ENCODE results near the gene NEK11.
A peak's percentile ranks its signal among the peaks of the same experiment; 100 is the strongest.

NEK11 gene

DNA sequence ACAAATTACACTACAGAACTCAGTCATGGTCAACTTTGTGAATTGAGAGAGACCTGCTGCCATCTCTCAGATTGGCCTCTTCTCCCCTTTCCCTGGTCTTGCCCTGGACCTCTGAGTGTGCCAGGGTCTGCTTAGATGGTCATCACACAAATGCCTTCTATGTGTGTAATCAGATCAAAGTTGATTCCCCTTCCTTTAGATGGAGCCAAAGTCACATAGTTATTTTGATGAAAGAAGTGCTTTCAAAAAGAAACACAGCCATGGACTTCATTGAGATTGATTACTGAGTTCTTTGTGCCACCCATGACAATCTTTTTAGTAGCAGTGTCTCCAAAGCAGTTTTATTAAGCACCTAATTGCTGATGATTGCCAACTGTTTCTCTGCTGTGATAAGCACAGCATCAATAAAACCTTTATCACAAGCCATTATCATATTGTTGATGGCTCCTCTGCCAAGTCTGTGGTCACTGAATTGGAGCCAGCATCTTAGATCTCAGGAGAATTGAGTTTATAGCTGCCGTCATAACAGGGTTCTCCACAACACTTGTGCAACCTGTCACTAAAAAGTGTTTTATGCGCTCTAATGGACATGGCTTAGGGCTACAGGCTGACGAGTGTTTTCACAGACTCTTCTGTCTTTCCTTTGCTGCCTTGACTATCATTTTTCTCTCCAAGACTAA lies 205.2 kb downstream of the NEK11 start:
- peak overlapping the region in 1 of 5 donors; percentile 26 for H3K9ac ChIP-seq (ENCODE audit: low read length in 5 of 5)
- no peak overlapping the region for H3K4me3 ChIP-seq (ENCODE audit: low read depth in 1 of 5, low read length in 5 of 5)
- H3K4me1 ChIP-seq (ENCODE audit: control insufficient read depth in 5 of 5, insufficient read depth in 5 of 5, low read length in 5 of 5) = peaks cover 0 to 18% (median 4%) of the 10 kb centered on the region in 5 donors
- no peaks in the 10 kb centered on the region for H3K27me3 ChIP-seq (ENCODE audit: control insufficient read depth in 5 of 5, insufficient read depth in 4 of 5, low read length in 5 of 5)
- peaks cover 0 to 4% (median 0%) of the 10 kb centered on the region in 5 donors for H3K36me3 ChIP-seq (ENCODE audit: control insufficient read depth in 5 of 5, insufficient read depth in 5 of 5, low read length in 5 of 5)
- H3K9me3 ChIP-seq (ENCODE audit: control insufficient read depth in 5 of 5, low read length in 5 of 5) = no peaks in the 10 kb centered on the region
- no peak overlapping the region for H3K27ac ChIP-seq (ENCODE audit: low read depth, low read length)

GRCh38 chr3:131232711-131233267 lies 206.1 kb downstream of the NEK11 start:
- Histone ChIP-seq H3K27me3 (ENCODE audit: control insufficient read depth in 5 of 5, insufficient read depth in 4 of 5, low read length in 5 of 5) (no peaks in the 10 kb centered on the region), H3K4me1 (ENCODE audit: control insufficient read depth in 5 of 5, insufficient read depth in 5 of 5, low read length in 5 of 5) (peaks cover 0 to 13% (median 4%) of the 10 kb centered on the region in 5 donors)

DNA sequence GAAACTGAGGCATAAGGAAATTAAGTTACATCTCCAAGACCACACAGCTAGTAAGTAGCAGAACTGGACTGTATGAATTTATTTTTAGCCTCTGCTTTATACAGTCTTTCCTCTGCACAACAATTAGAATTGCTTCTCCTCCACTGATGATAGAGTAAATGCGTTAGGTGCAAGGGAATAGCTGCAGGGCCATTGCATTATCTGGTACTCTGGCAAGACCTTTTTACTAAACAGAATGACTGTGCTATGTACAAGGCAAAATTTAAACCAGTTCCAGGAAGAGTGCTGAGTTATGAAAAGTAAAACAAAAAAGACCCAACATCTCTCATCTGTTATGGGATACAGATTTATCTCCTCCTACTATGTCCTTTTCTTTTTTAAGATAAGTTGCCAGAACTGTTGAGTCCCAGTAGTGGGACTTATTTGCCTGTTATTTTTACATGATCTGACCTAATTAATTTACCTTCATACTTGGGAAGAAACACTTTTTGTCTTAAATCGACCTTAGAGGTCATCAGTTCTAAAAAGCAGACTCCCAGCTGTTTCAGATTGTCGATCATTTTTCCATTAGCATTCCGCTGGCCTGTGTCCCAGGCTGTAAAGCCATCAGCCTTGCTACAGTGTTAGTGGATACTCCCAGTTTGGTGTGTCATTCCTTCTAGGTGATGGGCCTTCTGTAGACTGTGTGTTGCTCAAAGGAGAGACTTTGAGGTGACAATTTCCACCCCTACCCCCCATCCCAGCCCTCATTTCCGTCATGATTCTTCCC lies 207.4 kb downstream of the NEK11 start:
- Histone ChIP-seq H3K4me1 (ENCODE audit: control insufficient read depth in 5 of 5, insufficient read depth in 5 of 5, low read length in 5 of 5) (peaks cover 0 to 6% (median 4%) of the 10 kb centered on the region in 5 donors), H3K36me3 (ENCODE audit: control insufficient read depth in 5 of 5, insufficient read depth in 5 of 5, low read length in 5 of 5) (peaks cover 0 to 2% (median 0%) of the 10 kb centered on the region in 5 donors), H3K9ac (ENCODE audit: low read length in 5 of 5) (no peak overlapping the region), H3K27ac (ENCODE audit: low read depth, low read length) (no peak overlapping the region), H3K4me3 (ENCODE audit: low read depth in 1 of 5, low read length in 5 of 5) (no peak overlapping the region), H3K9me3 (ENCODE audit: control insufficient read depth in 5 of 5, low read length in 5 of 5) (no peaks in the 10 kb centered on the region), H3K27me3 (ENCODE audit: control insufficient read depth in 5 of 5, insufficient read depth in 4 of 5, low read length in 5 of 5) (no peaks in the 10 kb centered on the region)

More at GRCh38 chr3:131232711-131233267, 206.1 kb downstream of the NEK11 start:
- no peak overlapping the region for H3K27ac ChIP-seq (ENCODE audit: low read depth, low read length)
- H3K9ac ChIP-seq (ENCODE audit: low read length in 5 of 5) = no peak overlapping the region
- no peaks in the 10 kb centered on the region for H3K9me3 ChIP-seq (ENCODE audit: control insufficient read depth in 5 of 5, low read length in 5 of 5)
- H3K4me3 ChIP-seq (ENCODE audit: low read depth in 1 of 5, low read length in 5 of 5) = no peak overlapping the region
- peaks cover 0 to 4% (median 0%) of the 10 kb centered on the region in 5 donors for H3K36me3 ChIP-seq (ENCODE audit: control insufficient read depth in 5 of 5, insufficient read depth in 5 of 5, low read length in 5 of 5)

DNA sequence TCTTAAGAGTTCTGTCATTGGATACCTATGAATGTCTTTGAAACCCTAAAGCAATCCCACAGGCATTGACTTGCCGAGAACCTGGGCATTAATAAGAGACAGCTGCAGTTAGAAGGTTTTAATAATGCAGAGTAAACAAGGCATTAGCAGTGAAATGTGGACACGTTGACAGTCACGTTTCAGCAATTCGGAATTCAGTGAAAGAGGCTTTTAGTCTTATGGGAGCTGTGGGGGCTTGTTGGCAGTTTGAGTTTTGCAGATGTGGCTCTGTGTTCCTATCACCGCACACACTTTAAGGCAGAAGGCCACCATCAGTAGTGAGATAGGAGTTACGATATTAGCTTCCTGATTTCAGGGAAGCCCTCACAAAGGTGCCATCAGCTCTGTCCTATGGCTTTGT lies 209.7 kb downstream of the NEK11 start:
- no peaks in the 10 kb centered on the region for H3K9me3 ChIP-seq (ENCODE audit: control insufficient read depth in 5 of 5, low read length in 5 of 5)
- no peak overlapping the region for H3K27ac ChIP-seq (ENCODE audit: low read depth, low read length)
- no peak overlapping the region for H3K9ac ChIP-seq (ENCODE audit: low read length in 5 of 5)

DNA sequence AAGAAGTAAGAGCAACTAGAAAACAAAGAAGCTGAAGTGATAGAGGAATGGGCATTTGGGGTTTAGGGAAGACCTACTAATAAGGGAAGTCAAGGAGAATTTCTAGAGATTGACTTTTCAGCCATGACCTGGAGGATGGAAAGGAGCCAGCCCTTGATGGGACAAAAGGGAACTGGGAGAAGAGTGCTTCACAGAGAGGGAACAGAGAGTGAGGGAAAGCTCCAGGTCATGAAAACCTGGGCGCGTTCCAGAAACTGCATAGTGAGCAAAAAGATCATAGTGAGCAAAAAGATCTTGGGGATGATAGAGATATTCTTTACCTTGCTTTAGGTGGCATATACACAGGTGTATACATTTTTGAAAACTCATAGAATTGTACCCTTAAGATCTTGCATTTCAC lies 211.8 kb downstream of the NEK11 start:
- no peaks in the 10 kb centered on the region for H3K36me3 ChIP-seq (ENCODE audit: control insufficient read depth in 5 of 5, insufficient read depth in 5 of 5, low read length in 5 of 5)
- H3K27ac ChIP-seq (ENCODE audit: low read depth, low read length) = no peak overlapping the region
- H3K27me3 ChIP-seq (ENCODE audit: control insufficient read depth in 5 of 5, insufficient read depth in 4 of 5, low read length in 5 of 5) = no peaks in the 10 kb centered on the region
- no peak overlapping the region for H3K9ac ChIP-seq (ENCODE audit: low read length in 5 of 5)
- H3K9me3 ChIP-seq (ENCODE audit: control insufficient read depth in 5 of 5, low read length in 5 of 5) = no peaks in the 10 kb centered on the region
- H3K4me1 ChIP-seq (ENCODE audit: control insufficient read depth in 5 of 5, insufficient read depth in 5 of 5, low read length in 5 of 5) = no peaks in the 10 kb centered on the region
- no peak overlapping the region for H3K4me3 ChIP-seq (ENCODE audit: low read depth in 1 of 5, low read length in 5 of 5)

More for the DNA sequence above, 209.7 kb downstream of the NEK11 start:
- no peaks in the 10 kb centered on the region for H3K27me3 ChIP-seq (ENCODE audit: control insufficient read depth in 5 of 5, insufficient read depth in 4 of 5, low read length in 5 of 5)
- peaks cover 0 to 6% (median 4%) of the 10 kb centered on the region in 5 donors for H3K4me1 ChIP-seq (ENCODE audit: control insufficient read depth in 5 of 5, insufficient read depth in 5 of 5, low read length in 5 of 5)
- no peaks in the 10 kb centered on the region for H3K36me3 ChIP-seq (ENCODE audit: control insufficient read depth in 5 of 5, insufficient read depth in 5 of 5, low read length in 5 of 5)
- no peak overlapping the region for H3K4me3 ChIP-seq (ENCODE audit: low read depth in 1 of 5, low read length in 5 of 5)

GRCh38 chr3:131239267-131239666 lies 212.6 kb downstream of the NEK11 start:
- Histone ChIP-seq H3K9ac (ENCODE audit: low read length in 5 of 5) (no peak overlapping the region), H3K27me3 (ENCODE audit: control insufficient read depth in 5 of 5, insufficient read depth in 4 of 5, low read length in 5 of 5) (no peaks in the 10 kb centered on the region), H3K9me3 (ENCODE audit: control insufficient read depth in 5 of 5, low read length in 5 of 5) (no peaks in the 10 kb centered on the region), H3K4me3 (ENCODE audit: low read depth in 1 of 5, low read length in 5 of 5) (no peak overlapping the region), H3K27ac (ENCODE audit: low read depth, low read length) (no peak overlapping the region), H3K36me3 (ENCODE audit: control insufficient read depth in 5 of 5, insufficient read depth in 5 of 5, low read length in 5 of 5) (peaks cover 0 to under 1% (median 0%) of the 10 kb centered on the region in 5 donors), H3K4me1 (ENCODE audit: control insufficient read depth in 5 of 5, insufficient read depth in 5 of 5, low read length in 5 of 5) (no peaks in the 10 kb centered on the region)

DNA sequence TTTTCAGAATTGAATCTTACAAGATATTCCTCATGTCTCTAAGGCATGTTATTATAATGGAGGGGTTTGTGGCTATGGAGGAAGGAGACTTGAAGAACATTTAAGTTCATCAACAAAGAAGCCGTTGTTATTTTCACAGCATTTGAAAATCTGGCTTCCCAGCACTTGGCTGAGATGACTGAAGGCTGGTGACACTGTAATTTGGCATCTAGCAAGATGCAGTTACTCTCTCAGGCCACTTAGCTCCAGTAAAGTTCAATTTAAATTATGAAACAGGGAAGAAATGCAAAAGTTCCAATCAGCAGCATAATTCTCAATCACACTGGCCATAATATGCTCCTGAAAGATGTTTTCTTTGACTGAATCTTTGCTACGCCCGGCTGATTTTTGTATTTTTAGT lies 215.5 kb downstream of the NEK11 start:
- H3K9me3 ChIP-seq (ENCODE audit: control insufficient read depth in 5 of 5, low read length in 5 of 5) = peaks cover 0 to 2% (median 0%) of the 10 kb centered on the region in 5 donors
- H3K4me1 ChIP-seq (ENCODE audit: control insufficient read depth in 5 of 5, insufficient read depth in 5 of 5, low read length in 5 of 5) = no peaks in the 10 kb centered on the region
- no peak overlapping the region for H3K27ac ChIP-seq (ENCODE audit: low read depth, low read length)

GRCh38 chr3:131250466-131250865 lies 223.8 kb downstream of the NEK11 start:
- Histone ChIP-seq H3K4me1 (ENCODE audit: control insufficient read depth in 5 of 5, insufficient read depth in 5 of 5, low read length in 5 of 5) (no peaks in the 10 kb centered on the region), H3K27ac (ENCODE audit: low read depth, low read length) (no peak overlapping the region), H3K27me3 (ENCODE audit: control insufficient read depth in 5 of 5, insufficient read depth in 4 of 5, low read length in 5 of 5) (no peaks in the 10 kb centered on the region), H3K9ac (ENCODE audit: low read length in 5 of 5) (no peak overlapping the region), H3K9me3 (ENCODE audit: control insufficient read depth in 5 of 5, low read length in 5 of 5) (peaks cover 0 to 6% (median 3%) of the 10 kb centered on the region in 5 donors), H3K36me3 (ENCODE audit: control insufficient read depth in 5 of 5, insufficient read depth in 5 of 5, low read length in 5 of 5) (peaks cover 0 to 2% (median 0%) of the 10 kb centered on the region in 5 donors), H3K4me3 (ENCODE audit: low read depth in 1 of 5, low read length in 5 of 5) (no peak overlapping the region)

More for the DNA sequence above, 215.5 kb downstream of the NEK11 start:
- Histone ChIP-seq H3K36me3 (ENCODE audit: control insufficient read depth in 5 of 5, insufficient read depth in 5 of 5, low read length in 5 of 5) (peaks cover 0 to 2% (median 0%) of the 10 kb centered on the region in 5 donors), H3K4me3 (ENCODE audit: low read depth in 1 of 5, low read length in 5 of 5) (no peak overlapping the region), H3K27me3 (ENCODE audit: control insufficient read depth in 5 of 5, insufficient read depth in 4 of 5, low read length in 5 of 5) (no peaks in the 10 kb centered on the region), H3K9ac (ENCODE audit: low read length in 5 of 5) (peak overlapping the region in 1 of 5 donors; percentile 48)

GRCh38 chr3:131260525-131260924 lies 233.8 kb downstream of the NEK11 start:
- Histone ChIP-seq H3K4me3 (ENCODE audit: low read depth in 1 of 5, low read length in 5 of 5) (no peak overlapping the region), H3K36me3 (ENCODE audit: control insufficient read depth in 5 of 5, insufficient read depth in 5 of 5, low read length in 5 of 5) (peaks cover 0 to under 1% (median 0%) of the 10 kb centered on the region in 5 donors), H3K27ac (ENCODE audit: low read depth, low read length) (no peak overlapping the region), H3K4me1 (ENCODE audit: control insufficient read depth in 5 of 5, insufficient read depth in 5 of 5, low read length in 5 of 5) (peaks cover 0 to 15% (median 10%) of the 10 kb centered on the region in 5 donors), H3K9ac (ENCODE audit: low read length in 5 of 5) (no peak overlapping the region), H3K27me3 (ENCODE audit: control insufficient read depth in 5 of 5, insufficient read depth in 4 of 5, low read length in 5 of 5) (no peaks in the 10 kb centered on the region), H3K9me3 (ENCODE audit: control insufficient read depth in 5 of 5, low read length in 5 of 5) (no peaks in the 10 kb centered on the region)

DNA sequence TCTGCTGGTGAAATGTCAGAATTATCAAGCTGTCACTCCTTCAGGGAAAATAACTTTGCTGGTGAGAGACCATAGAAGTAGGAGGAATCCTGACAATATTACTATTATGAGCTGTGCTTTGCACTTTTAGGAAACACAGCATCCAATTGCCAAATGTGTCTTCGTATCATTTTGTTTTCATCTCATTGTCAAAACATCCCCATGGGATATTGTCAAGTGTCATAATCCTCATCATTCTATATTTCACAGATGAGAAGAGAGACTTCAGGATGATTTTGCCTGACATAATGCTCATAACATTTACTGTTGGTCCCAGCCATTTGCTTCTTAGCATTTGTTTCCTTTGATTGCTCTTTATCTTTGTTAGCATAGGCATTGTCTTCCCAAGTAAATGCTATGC lies 234.4 kb downstream of the NEK11 start:
- H3K4me3 ChIP-seq (ENCODE audit: low read depth in 1 of 5, low read length in 5 of 5) = no peak overlapping the region
- no peaks in the 10 kb centered on the region for H3K9me3 ChIP-seq (ENCODE audit: control insufficient read depth in 5 of 5, low read length in 5 of 5)
- no peaks in the 10 kb centered on the region for H3K36me3 ChIP-seq (ENCODE audit: control insufficient read depth in 5 of 5, insufficient read depth in 5 of 5, low read length in 5 of 5)

More for the DNA sequence above, 234.4 kb downstream of the NEK11 start:
- H3K4me1 ChIP-seq (ENCODE audit: control insufficient read depth in 5 of 5, insufficient read depth in 5 of 5, low read length in 5 of 5) = peaks cover 0 to 15% (median 10%) of the 10 kb centered on the region in 5 donors
- H3K27me3 ChIP-seq (ENCODE audit: control insufficient read depth in 5 of 5, insufficient read depth in 4 of 5, low read length in 5 of 5) = no peaks in the 10 kb centered on the region
- no peak overlapping the region for H3K9ac ChIP-seq (ENCODE audit: low read length in 5 of 5)
- no peak overlapping the region for H3K27ac ChIP-seq (ENCODE audit: low read depth, low read length)
